NCI-H526 (cell line): ENCODE data around the gene HOXC9.

Experiments
- DNase-seq, 2 experiments: peaks; one replicate each; lab custom pipeline; 2025; lab: John Stamatoyannopoulos, UW

Gene HOXC9

GRCh38 chr12:53963434-53964314 is 36.3 kb upstream of the HOXC9 start:
- no peak for DNase-seq

GRCh38 chr12:53964315-53964713 is 35.6 kb upstream of the HOXC9 start:
- no peak for DNase-seq

GRCh38 chr12:53965281-53966084 is 34.5 kb upstream of the HOXC9 start:
- DNase-seq: no peak

- DNase-seq: no peak
Measured at GRCh38 chr12:53966085-53966384, 33.9 kb upstream of the HOXC9 start.

GRCh38 chr12:53966385-53967133 is 33.4 kb upstream of the HOXC9 start:
- no peak for DNase-seq

- no peak for DNase-seq
Measured at GRCh38 chr12:53967421-53967925, 32.5 kb upstream of the HOXC9 start.

GRCh38 chr12:53968214-53969127 is 31.5 kb upstream of the HOXC9 start:
- DNase-seq: no peak

- no peak for DNase-seq
Measured at GRCh38 chr12:53969588-53970259, 30.2 kb upstream of the HOXC9 start.

- no peak for DNase-seq
Measured at GRCh38 chr12:53970451-53970850, 29.5 kb upstream of the HOXC9 start.

GRCh38 chr12:53971129-53971528 is 28.8 kb upstream of the HOXC9 start:
- DNase-seq: no peak

GRCh38 chr12:53971686-53972085 is 28.3 kb upstream of the HOXC9 start:
- DNase-seq: no peak

- DNase-seq: no peak
Measured at GRCh38 chr12:53972152-53972702, 27.7 kb upstream of the HOXC9 start.

GRCh38 chr12:53972722-53973235 is 27.2 kb upstream of the HOXC9 start, which contains the start of gene HOXC11:
HOXC11 (plus strand) TSS chr12:53973126; CDS start chr12:53973242, 116 bp downstream.
- DNase-seq: no peak

- no peak for DNase-seq
Measured at GRCh38 chr12:53973236-53974042, 26.5 kb upstream of the HOXC9 start.

GRCh38 chr12:53974084-53975063 is 25.6 kb upstream of the HOXC9 start, which contains the start of gene HOTAIR:
HOTAIR (minus strand) TSS chr12:53974954.
- DNase-seq: no peak

- no peak for DNase-seq
Measured at GRCh38 chr12:53975064-53975471, 24.9 kb upstream of the HOXC9 start.

GRCh38 chr12:53975479-53976152 is 24.3 kb upstream of the HOXC9 start:
- DNase-seq: no peak
